ENCODE data around the gene TMPO. TPM values are rescaled to one million over a fixed set of nuclear protein-coding genes. Genes with fewer than 3 reads are reported as not detected.
"Not testable (repeated sequence)": the region's sequence is repeated elsewhere in the genome, so short reads cannot be mapped to it uniquely, and the experiment has no call there.

The TMPO gene
- total RNA-seq, 6 donors from 2014 or later: 40.0 to 124 (median 67.4) TPM

GRCh38 chr12:98572010-98572409 is 56.6 kb downstream of the TMPO start:
- H3K27me3 ChIP-seq: no peaks in the 10 kb centered on the region
- WGBS, 2 donors: 71 to 88% methylated on average over 2 of the region's 2 CpGs
- DNase-seq (no peak), ATAC-seq (ENCODE audit: low FRiP score in 2 of 2) (no peak)
- no peak overlapping the region for H3K27ac ChIP-seq
- no peak for TF ChIP-seq CTCF (IDR thresholded peaks at IDR 0.05)
- TF ChIP-seq EP300 (IDR thresholded peaks at IDR 0.05): no peak
- TF ChIP-seq POLR2AphosphoS5 (IDR thresholded peaks at IDR 0.05): no peak
- no peak for TF ChIP-seq POLR2A (IDR thresholded peaks at IDR 0.05)
- peaks cover 0 to under 1% (median 0%) of the 10 kb centered on the region in 4 donors for H3K4me1 ChIP-seq
- H3K4me3 ChIP-seq: no peak overlapping the region
- H3K9me3 ChIP-seq: no peaks in the 10 kb centered on the region
- H3K36me3 ChIP-seq: no peaks in the 10 kb centered on the region

GRCh38 chr12:98574110-98574509 is 58.7 kb downstream of the TMPO start:
- ATAC-seq (ENCODE audit: low FRiP score in 2 of 2): no peak

GRCh38 chr12:98575013-98575412 is 59.6 kb downstream of the TMPO start:
- ATAC-seq (ENCODE audit: low FRiP score in 2 of 2): no peak
- DNase-seq: no peak
- H3K36me3 ChIP-seq: no peaks in the 10 kb centered on the region
- H3K4me3 ChIP-seq: no peak overlapping the region
- H3K4me1 ChIP-seq: no peaks in the 10 kb centered on the region
- H3K9me3 ChIP-seq: no peaks in the 10 kb centered on the region
- no peak for TF ChIP-seq CTCF (IDR thresholded peaks at IDR 0.05)
- no peaks in the 10 kb centered on the region for H3K27me3 ChIP-seq
- WGBS, 2 donors: 89 to 99% methylated on average over 4 of the region's 4 CpGs
- H3K27ac ChIP-seq: no peak overlapping the region

More at GRCh38 chr12:98574110-98574509, 58.7 kb downstream of the TMPO start:
- Histone ChIP-seq H3K4me1 (no peaks in the 10 kb centered on the region), H3K27me3 (no peaks in the 10 kb centered on the region), H3K9me3 (no peaks in the 10 kb centered on the region), H3K36me3 (no peaks in the 10 kb centered on the region), H3K4me3 (no peak overlapping the region), H3K27ac (no peak overlapping the region)
- no peak for DNase-seq
- no peak for TF ChIP-seq CTCF (IDR thresholded peaks at IDR 0.05)
- 77 to 84% methylated on average over 1 of the region's 1 CpG for WGBS, 2 donors

- H3K4me1 ChIP-seq; H3K9me3 ChIP-seq; H3K27me3 ChIP-seq; DNase-seq; H3K27ac ChIP-seq; ATAC-seq (ENCODE audit: low FRiP score in 2 of 2); H3K4me3 ChIP-seq; H3K36me3 ChIP-seq: not testable (repeated sequence)
- 83 to 86% methylated on average over 2 of the region's 2 CpGs for WGBS, 2 donors
These were observed 61.4 kb downstream of the TMPO start for GRCh38 chr12:98576795-98577194.

- Histone ChIP-seq H3K36me3 (no peaks in the 10 kb centered on the region), H3K9me3 (no peaks in the 10 kb centered on the region), H3K4me3 (no peak overlapping the region), H3K27me3 (no peaks in the 10 kb centered on the region), H3K27ac (no peak overlapping the region), H3K4me1 (no peaks in the 10 kb centered on the region)
- 77 to 89% methylated on average over 1 of the region's 1 CpG for WGBS, 2 donors
- TF ChIP-seq EP300 (IDR thresholded peaks at IDR 0.05) (no peak), POLR2AphosphoS5 (IDR thresholded peaks at IDR 0.05) (no peak), CTCF (IDR thresholded peaks at IDR 0.05) (no peak), POLR2A (IDR thresholded peaks at IDR 0.05) (no peak)
- DNase-seq (no peak), ATAC-seq (ENCODE audit: low FRiP score in 2 of 2) (no peak)
These were observed 63.0 kb downstream of the TMPO start for GRCh38 chr12:98578392-98578791.
